NCI-H345 treated with DMSO at 0.1 percent for 48 hours (cell line): ENCODE measurements around the gene GUCY2C.

Source experiments
- DNase-seq: peaks from one replicate; lab custom pipeline; 2025; ENCODE audit not compliant: unreplicated experiment; lab: John Stamatoyannopoulos, UW

The GUCY2C gene

GRCh38 chr12:14629832-14630710 lies 66.3 kb downstream of the GUCY2C start:
- peak; percentile 67 for DNase-seq

DNA sequence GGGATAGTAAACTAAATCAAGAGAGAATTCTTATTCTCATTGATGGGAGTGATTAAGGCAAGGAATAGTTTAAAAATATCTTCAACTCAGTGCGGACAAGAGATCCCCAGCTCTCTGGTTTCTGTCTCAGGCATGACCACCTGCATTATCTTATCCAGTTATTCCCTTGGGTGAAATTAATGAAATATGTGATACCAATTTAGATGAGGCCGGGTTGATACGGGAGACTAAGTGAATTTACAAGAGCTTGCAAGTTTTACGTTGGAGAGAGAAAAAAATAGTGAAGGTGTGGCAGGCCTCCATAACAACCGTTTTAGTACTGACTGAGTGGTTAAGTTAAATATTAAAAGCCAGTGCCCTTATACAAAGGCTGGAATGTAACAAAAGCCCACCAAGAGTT lies 67.6 kb downstream of the GUCY2C start:
- DNase-seq, result no peak

DNA sequence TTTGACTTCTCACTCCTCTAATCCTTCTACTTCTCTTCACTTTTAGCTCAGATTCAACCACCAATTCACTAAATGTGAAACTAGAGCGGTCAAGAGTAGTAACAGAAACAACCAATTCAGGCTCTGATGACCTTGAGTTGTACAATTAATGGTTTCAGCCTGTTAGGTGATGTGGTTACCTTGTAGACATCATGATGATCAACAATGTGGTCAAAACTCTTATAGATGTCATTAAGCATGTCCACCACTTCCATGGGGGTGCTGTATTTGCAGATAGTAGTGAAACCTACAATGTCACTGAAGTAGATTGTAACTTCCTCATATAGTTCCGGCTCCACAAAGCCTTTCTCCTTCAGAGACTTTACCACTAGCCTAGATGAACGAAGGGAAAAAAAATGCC lies 74.6 kb downstream of the GUCY2C start:
- DNase-seq, result no peak

DNA sequence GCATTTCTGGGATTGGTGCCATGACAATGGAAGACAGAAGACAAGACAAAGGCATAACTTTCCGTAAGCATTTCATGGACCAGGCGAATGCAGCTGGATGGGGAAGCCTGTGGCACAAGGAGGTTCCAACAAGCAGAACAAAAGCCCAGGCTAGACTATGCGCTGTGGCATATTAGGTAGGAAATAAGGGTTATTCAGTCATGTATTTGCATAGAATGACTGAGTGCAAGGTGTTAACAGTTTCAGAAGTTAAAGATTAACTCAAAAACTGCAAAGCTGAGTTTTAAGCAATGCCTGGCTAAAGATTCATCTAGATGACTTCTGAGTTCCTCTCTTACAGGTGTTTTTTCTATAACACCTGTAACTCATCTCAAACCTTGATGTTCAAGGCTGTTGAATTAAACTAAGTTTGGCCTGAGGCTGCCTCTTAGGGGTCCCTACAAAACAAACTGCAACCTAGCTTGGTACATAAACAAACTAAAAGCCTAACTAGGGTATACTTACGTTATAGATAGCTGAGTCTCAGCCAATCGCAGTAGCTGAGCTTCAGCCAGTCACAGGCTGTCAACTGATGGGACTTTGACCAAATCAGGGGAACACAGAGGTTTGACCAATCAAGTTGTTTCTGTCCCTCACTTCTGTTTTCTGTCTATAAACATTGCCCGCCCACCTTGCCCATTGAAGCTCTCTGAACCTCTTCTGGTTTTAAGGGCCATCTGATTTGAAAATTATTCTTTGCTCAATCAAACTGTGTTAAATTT lies 76.5 kb downstream of the GUCY2C start:
- no peak for DNase-seq

GRCh38 chr12:14618983-14619382 lies 77.4 kb downstream of the GUCY2C start:
- no peak for DNase-seq

- no peak for DNase-seq
Observed at GRCh38 chr12:14614704-14615121, 81.7 kb downstream of the GUCY2C start.

GRCh38 chr12:14613718-14614117 lies 82.7 kb downstream of the GUCY2C start:
- no peak for DNase-seq

DNA sequence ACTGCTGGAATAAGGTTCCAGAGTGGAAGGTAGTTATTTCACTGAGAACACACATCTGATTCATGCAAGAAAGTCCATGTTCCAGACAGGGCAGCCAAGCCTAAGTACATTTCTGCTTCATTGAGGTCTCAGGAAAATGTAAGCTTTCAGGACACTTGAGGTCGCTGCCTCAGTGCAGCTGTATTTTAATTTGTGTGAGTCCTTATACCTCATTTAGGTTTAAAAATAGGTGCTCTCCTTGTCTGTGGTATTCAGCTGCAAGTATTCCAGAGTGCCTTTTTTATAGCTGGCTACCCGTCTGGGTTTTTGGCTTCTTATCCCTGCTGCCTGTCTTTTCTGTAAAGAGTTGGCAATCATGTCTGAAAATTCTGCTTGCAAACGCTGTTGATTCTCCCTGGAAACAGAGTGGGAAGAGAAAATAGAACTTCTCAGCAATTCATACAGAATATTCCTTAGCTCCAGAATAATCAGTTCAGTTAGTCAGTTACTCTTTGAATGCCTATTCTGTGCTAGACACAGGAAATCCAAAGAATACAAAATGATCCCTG lies 83.4 kb downstream of the GUCY2C start:
- peak; percentile 40 for DNase-seq

- no peak for DNase-seq
Observed at GRCh38 chr12:14612250-14612649, 84.1 kb downstream of the GUCY2C start.

GRCh38 chr12:14611640-14612203 lies 84.7 kb downstream of the GUCY2C start:
- DNase-seq, result no peak

DNA sequence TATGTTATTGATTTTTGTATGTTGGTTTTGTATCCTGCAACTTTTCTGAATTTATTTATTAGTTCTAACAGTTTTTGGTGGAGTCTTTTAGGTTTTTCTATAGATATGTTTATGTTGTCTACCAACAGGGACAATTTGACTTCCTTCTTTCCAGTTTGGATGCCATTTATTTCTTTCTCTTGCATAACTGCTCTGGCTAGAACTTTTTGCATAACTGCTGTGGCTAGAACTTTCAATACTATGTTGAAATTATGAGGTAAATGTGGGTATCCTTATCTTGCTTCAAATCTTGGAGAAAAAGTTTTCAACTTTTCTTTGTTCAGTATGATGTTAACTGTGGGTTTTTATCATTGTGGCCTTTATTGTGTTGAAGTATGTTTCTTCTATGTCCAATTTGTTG lies 88.8 kb downstream of the GUCY2C start:
- DNase-seq, result no peak

DNA sequence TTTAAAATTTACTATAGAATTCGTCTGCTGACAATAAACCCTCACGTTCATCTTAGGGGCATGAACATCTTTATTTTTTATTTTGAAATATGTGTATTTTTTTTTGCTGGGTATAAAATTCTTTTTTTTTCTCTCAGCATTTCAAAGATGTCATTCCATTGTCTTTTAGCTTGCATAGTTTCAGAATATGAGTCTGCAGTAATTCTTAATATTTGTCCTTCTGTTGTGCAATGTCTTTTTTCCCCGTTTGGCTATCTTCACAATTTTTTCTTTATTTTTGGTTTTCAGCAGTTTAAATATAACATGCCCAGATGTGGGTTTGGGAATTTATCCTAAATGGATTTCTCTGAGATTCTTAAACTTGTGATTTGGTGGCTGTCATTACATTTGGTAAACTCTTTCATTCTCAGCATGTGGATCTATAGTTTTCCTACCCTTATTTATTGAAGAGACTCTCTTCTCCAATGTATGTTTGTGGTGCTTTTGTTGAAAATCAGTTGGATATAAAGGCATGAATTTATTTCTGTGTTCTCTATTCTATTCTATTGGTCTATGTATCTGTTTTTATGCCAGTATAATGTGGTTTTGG lies 90.9 kb downstream of the GUCY2C start:
- peak; percentile 8 for DNase-seq

- peak; percentile 75 for DNase-seq
Observed at GRCh38 chr12:14601692-14602478, 94.5 kb downstream of the GUCY2C start.

DNA sequence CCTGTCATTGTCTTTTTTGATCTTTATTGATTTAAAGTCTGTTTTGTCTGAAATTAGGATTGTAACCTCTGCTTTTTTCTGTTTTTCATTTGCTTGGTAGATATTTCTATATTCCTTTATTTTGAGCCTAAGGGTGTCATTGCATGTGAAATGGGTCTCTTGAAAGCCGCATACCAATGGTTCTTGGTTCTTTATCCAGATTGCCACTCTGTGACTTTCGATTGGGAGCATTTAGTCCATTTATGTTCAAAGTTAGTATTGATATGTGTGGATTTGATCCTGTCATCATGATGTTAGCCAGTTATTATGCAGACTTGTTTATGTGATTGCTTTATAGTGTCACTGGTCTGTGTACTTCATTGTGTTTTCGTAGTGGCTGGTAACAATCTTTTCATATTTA lies 98.9 kb downstream of the GUCY2C start:
- DNase-seq, result no peak

DNA sequence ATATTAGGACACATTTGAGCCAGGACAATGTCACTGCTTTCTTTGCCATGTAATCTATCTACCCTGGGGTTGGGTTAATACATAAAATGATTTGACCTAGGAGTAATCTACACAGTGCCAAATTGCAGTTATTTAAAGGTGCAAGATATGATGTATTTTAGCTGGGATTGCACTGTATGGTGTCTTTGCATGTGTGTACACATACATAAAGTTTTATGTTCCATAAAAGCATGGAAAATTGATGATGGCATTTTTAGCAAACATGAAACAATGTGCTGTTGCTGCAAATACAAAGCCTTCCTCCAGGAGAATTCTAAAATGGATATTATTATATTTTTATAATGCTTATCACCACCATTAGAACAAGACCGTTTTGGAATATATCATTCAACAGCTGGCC lies 104.7 kb downstream of the GUCY2C start:
- no peak for DNase-seq

DNA sequence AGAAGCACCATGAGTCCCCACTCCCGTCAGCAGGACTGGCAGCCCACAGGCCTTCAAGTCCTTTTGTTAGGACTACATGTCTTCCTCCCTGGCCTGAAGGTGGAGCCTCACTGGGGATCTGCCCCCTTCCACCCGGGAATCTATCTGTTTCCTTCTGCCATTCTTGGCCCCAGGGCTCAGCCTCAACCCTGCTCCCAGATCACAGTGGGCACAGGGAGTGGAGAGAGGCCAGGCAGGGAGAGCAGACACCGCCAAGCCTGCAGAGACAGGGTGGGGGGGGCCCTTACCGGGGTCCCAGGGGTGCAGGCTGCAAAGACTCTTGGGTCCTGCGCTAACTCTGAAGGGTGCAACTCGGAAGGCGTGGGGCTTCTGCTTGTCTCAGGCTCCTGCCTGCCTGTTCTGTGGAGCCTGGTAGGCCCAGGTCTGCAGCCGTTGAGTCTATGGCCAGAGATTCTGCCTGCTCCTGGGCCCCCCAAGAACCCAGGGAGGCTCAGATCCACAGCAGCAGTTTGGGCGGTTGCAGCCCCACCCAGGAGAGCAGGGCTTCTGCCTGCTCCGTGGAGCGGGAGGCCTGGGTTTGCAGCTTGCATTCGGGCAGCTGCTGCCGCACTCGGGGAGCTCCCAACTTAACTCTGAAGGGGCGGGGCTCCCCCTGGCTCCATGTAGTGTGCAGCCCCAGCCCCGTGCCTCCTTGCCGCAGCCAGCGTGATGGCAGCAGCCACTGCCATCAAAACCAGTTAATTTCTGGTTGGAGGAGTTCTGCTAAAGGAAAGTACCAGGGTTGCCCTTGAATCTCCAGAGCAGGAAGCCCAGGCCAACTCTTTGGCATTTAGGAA lies 107.0 kb downstream of the GUCY2C start:
- no peak for DNase-seq

DNA sequence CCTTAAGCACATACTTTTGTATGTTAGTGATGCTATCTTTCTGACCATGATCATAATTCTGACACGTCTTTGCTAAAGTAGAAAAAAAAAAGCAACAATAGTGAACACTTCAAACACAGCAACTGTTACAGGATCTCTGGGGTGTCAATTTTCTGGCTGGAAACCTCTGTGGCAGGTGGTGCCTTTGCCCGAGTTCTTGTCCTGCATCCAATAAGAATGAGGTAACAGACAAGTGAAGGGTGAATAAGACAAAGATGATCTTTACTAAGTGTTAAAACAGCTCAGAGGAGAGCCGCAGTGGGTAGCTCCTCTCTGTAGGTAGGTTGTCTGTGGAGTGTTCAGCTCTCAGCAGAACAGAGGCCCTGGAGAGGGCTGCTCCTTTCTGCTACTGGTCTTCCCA lies 107.8 kb downstream of the GUCY2C start:
- DNase-seq, result no peak

DNA sequence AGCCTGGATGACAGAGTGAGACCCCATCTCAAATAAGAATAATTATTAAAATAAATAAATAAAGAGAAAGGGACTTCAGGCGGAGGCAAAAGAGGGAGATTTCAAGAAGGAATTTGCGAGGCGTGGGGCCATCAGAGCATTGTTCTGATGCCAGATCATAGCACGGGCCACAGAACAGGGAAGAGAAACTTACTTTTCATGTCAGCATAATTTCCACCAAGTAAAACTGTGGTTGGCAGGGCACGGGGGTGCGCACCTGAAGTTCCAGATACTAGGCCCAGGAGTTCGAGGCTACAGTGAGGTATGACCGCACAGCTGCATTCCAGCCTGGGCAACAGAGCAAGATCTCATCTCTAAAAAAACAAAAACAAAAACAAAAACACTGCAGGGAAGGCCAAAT lies 117.8 kb downstream of the GUCY2C start:
- no peak for DNase-seq

GRCh38 chr12:14577344-14577743 lies 119.1 kb downstream of the GUCY2C start:
- DNase-seq, result no peak

- no peak for DNase-seq
Observed at GRCh38 chr12:14576896-14577295, 119.5 kb downstream of the GUCY2C start.
